COLO668 (cell line): ENCODE measurements around the gene TJP1.
"Not testable (repeated sequence)": the region's sequence is repeated elsewhere in the genome, so short reads cannot be mapped to it uniquely, and the experiment has no call there.

Experiments used
- DNase-seq: peaks from one replicate; lab custom pipeline; 2025; ENCODE audit not compliant: unreplicated experiment; lab: John Stamatoyannopoulos, UW

The TJP1 gene

GRCh38 chr15:29670266-29670665 is 152.0 kb downstream of the TJP1 start:
- DNase-seq, result no peak

GRCh38 chr15:29669823-29670222 is 152.4 kb downstream of the TJP1 start:
- no peak for DNase-seq

DNA sequence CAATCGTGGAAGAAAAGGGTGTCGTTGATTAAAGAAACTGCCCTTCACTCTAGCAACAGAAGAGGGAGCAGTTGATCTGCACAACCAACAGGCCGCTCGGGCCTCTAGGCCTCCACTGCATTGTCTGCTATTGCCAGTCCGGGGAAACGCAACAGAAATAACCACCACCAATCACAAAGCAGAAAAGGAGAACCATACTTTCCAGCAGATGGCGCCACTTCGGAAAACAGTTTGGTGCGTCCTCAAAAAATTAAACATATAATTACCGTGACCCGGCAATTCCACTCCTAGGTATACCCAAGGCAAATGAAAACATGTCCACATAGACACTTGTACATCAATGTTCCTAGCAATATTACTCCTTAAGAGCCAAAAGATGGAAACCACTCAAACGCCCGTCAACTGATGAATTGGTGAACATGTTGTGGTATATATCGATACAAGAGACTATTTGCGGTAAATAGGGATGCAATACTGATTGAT is 154.1 kb downstream of the TJP1 start:
- peak; percentile 63 for DNase-seq

DNA sequence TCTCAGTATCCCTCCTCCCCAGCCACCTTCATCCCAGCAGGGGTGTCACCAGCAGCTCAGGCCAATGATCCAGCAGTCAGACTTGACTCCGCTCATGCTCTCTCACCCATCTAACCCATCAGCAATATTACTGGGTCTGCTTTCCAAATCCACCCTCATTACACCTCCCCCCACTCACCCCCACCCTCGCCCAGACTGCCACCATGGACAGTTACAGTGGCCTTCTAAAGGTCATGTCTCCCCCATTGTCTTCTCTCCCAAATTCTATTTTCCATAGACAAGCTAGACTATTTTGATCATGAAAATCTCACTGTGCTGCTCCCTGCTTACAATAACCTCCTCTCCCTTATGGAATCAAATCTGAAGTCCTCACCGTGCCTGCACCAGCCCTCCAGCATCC is 156.0 kb downstream of the TJP1 start:
- no peak for DNase-seq

- no peak for DNase-seq
Measured at GRCh38 chr15:29665444-29666003, 156.7 kb downstream of the TJP1 start.

DNA sequence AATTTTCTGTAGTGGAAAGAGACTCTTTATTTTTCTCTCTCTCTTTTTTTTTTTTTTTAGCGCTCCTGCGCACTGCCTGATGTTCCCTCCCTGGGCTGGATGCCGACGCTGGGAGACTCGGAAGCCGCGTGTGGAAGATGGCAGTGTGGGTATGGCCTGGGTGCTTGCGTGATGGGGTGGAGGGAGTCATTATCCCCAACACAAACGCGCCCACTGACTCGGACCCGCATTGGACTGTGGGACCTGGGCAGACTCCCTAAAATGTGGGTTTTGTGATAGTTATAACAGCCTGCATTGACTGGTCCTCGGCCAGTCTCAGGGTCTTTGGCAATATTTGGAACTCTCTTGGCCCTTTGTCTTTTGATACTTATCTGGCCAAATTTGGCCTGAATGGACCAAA is 157.9 kb downstream of the TJP1 start:
- no peak for DNase-seq

GRCh38 chr15:29657476-29657817 is 164.8 kb downstream of the TJP1 start:
- DNase-seq, result not testable (repeated sequence)

- no peak for DNase-seq
Measured at GRCh38 chr15:29656636-29657475, 165.4 kb downstream of the TJP1 start.

GRCh38 chr15:29652595-29652994 is 169.7 kb downstream of the TJP1 start:
- DNase-seq, result no peak

DNA sequence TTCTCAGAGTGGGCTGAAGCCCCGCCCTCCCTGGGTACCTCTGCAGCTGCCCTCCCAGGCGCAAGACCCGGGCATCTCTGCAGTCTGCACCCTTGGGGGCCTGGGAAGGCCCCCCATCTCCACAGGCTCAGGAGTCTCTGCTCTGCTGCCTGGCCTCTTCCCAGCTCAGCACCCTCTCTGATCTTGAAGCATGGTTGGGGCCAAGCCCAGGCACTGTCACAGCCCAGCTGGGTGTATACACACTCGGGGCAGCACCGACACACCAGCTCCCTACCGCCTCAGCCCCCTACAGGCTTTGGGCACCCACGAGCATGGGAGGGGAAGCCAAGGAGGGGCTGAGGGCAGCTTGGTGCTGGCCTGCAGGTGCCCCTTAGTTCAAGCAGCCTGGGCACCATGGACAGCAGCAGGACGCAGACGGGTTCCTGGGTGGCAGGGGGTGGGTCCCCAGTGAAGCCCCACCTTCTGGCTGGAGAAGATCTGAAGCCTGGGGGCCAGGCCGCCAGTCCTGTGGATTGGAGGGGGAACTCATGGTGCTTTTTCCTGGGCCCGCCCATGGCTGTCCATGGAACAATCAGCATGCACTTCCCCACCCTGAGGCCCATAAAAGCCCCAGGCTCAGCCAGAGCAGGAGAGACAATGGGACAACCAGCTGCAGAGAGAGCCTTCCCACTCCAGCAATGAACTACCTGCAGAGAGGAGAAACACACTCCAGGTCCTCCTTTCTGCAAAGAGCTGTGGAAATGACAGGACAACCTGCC is 170.6 kb downstream of the TJP1 start:
- DNase-seq, result no peak
